Umbilical cord (tissue), 2 donors: ENCODE results near the gene MLXIPL. TPM values are rescaled to one million over a fixed set of nuclear protein-coding genes. Genes with fewer than 3 reads are reported as not detected.
"Not testable (repeated sequence)": the region's sequence is repeated elsewhere in the genome, so short reads cannot be mapped to it uniquely, and the experiment has no call there.

Experiments
- DNase-seq: peaks from one replicate; pipeline ENCODE4 v3.0.0-alpha.2; 2015; ENCODE audit warnings: low spot score
- total RNA-seq: library from RNA; depleted of rRNA; stranded (reverse); fragments of >200 nt; gene quantifications from one replicate; pipeline ENCODE4 v1.2.3, GENCODE V29; 2014; ENCODE audit warnings: low replicate concordance; ENCODE audit not compliant: insufficient read depth

Gene MLXIPL
- total RNA-seq, 1 donor from 2014 or later: 1.7 TPM

DNA sequence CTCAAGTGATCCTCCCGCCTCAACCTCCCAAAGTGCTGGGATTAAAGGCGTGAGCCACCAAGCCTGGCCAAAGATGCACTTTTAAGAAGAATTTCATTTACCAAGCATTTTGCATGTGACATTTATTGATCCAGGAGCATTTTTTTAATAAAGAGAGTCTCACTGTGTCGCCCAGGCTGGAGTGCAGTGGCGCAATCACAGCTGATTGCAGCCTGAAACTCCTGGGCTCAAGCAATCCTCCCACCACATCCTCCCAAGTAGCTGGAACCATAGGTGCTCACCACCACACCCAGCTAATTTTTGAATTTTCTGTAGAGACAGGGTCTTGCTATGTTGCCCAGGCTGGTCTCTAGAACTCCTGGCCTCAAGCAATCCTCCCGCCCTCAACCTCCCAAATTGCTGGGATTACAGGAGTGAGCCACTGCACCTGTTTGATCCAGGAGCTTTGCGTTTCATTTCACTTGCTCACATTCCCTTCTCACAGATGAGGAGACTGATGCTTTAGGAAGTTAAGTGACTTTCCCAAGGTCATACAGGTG is 41.6 kb downstream of the MLXIPL start:
- no peak for DNase-seq

DNA sequence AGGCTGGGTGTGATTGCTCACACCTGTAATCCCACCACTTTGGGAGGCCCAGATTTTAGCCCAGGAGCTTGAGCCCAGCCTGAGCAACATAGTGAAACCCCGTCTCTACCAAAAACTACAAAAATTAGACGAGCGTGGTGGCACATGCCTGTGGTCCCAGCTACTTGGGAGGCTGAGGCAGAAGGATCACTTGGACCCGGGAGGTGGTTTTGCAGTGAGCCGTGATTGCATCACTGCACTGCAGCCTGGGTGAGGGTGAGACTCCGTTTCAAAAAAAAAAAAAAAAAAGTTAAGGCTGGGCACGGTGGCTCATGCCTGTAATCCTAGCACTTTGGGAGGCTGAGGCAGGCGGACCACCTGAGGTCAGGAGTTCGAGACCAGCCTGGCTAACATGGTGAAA is 43.3 kb downstream of the MLXIPL start:
- not testable (repeated sequence) for DNase-seq

DNA sequence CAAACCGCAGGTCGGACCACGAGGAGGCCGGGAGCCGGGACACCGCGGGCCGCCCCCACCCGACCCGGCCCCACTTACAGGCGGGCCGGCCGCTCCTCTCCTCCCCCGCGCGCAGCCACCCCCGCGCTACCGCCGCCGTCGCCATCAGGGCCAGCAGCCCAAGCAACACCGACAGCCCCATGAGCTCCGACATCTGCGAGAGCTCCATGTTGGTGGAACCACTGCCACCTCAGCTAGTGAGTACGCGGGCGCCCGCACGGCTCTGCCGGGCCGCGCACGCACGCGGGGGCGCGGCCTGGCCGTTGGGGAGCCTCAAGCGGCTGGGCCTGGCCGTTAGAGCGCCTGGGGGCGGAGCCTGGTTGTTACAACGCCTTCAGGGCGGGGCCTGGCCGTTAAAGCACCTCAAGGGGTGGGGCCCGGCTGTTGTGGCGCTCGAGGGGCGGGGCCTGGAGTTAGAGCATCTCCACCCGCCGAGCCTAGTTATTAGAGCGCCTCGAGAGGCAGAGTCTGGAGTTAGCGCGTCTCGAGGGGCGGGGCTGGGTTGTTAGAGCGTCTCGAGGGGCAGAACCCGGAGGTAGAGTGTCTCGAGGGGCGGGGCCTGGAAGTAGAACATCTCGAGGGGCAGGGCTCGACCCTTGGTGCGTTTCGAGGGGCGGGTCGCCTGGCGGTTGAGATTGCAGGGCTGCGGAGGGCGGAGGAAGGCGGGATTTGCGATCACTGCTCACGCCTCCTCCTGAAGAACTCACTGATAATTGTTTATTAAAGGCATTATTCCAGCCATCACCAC is 45.8 kb downstream of the MLXIPL start, which contains the start of gene TBL2:
TBL2 (minus strand) TSS at position 238 of the 787 bp plus-strand sequence; CDS start at position 208, 30 bp downstream.
- DNase-seq: peak; percentile 99

DNA sequence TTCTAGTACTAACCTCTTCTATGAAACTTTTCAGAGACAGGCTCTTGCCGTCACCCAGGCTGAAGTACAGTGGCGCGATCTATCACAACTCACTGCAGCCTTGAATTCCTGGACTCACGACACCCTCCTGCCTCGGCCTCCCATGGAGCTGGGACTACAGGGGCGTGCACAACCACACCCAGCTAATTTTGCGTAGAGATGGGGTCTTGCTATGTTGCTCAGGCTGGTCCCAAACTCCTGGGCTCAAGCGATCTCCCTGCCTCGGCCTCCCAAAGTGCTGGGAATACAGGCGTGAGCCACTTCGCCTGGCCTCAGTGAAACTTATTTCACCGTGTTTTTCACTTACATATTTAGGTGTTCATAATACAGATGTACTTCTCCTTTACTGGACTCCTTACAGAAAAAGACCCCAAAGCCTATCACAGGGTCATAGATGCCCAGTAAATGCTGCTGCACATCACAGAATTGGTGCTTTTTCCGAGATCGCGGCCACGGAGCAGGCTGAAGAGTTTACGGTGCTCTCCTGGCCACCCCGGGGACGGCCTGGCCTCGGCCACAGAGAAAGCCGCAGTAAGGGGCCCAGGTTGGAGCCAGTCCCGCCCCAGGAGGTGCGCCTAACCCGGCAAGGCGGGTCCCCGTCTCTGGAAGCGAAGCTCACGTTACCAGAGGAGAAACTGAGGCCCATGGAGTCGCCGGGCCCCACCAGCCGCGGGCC is 46.5 kb downstream of the MLXIPL start:
- DNase-seq: no peak

DNA sequence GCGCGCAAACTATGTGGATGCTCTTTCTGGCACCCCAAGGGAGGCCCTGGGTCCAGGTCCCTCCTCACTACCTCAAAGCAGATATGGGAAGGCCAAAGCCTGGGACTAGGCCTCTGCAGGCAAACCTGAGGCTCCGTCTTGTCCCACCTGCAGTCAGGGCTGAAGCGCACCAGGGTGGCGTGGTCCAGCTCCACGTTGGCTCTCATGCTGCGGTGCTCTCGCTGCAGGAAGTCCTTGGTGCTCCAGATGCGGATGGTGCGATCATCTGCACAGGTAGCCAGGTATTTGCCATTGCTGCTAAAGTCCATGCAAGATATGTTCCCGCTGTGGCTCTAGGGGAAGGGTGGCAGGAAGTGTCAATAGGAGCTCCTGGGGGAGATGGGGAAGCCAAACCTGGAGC is 50.5 kb downstream of the MLXIPL start:
- no peak for DNase-seq

DNA sequence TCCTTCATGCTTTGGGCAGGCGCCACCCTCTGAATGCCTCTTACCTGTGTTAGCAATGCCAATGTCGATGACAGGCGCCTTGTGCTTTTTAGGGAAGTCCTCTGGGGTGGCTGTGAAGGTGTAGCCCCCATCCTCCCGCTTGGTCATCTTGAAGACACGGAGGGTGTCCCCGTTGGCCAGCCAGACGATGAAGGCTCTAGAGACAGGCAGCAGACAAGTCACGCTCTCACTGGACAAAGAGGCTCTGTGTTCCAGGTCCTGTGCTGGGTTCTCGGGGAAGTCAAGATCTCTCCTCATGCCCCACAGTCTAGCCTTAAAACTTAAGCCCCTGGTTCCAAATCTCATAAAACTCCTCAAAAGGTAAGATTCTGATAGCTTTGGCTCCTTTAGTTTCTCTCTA is 51.0 kb downstream of the MLXIPL start:
- DNase-seq: no peak

DNA sequence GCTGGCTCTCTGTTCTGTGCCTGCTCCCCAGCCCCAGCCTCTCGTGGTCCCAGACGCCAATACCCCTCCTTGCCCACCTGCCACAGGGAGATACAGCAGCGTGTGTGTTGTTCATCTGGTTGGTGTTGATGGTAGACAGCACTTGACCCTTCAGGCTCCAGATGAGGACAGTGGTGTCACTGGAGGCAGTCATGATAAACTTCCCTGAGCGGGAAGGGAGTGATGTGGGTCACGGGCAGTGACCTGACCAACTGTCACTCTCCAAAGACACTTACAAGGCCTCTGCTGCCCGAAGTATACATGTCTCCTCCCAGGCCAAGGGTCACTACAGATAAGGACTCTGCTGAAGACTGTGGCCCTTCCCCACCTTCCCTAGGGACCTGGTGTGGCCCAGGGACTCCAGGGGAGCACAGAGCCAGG is 51.5 kb downstream of the MLXIPL start:
- DNase-seq: no peak

DNA sequence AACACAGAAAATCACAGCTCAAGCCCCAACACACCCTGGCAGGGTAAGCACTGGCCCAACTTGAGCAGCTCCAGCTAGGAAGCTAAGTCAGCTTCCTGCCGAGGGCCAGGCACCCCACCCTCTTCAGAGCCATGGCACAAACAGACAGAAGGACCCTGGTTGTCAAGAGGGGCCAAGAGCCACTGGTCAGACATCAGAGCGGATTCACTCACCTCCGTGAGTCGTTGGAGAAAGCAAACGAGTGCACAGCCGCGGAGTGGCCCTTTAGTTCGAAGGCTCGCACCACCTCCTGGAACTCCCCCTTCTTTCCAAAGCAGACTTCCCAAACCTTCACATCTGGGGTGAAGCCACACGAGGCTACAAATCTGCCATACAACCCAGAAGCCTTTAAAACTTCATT is 53.3 kb downstream of the MLXIPL start:
- DNase-seq: no peak

DNA sequence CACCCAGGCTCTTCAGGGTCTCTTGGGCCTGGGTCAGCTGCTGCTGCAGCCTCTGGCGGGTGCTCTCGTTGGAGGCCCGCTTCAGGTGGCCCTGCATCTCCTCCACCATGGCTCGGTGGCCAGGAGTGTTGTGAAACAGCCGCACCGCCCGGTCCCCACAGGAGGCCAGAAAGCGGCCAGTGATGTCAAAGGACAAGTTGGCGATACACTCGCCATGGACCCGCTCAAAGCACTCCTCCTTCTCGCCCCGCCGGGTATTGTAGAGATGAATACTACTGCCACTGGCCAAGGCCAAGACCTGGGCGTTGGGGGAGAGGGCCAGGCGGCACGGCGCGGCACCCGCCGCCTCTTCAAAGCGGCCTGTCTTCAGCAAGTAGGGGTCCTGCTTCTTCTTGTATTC is 53.8 kb downstream of the MLXIPL start:
- DNase-seq: no peak

DNA sequence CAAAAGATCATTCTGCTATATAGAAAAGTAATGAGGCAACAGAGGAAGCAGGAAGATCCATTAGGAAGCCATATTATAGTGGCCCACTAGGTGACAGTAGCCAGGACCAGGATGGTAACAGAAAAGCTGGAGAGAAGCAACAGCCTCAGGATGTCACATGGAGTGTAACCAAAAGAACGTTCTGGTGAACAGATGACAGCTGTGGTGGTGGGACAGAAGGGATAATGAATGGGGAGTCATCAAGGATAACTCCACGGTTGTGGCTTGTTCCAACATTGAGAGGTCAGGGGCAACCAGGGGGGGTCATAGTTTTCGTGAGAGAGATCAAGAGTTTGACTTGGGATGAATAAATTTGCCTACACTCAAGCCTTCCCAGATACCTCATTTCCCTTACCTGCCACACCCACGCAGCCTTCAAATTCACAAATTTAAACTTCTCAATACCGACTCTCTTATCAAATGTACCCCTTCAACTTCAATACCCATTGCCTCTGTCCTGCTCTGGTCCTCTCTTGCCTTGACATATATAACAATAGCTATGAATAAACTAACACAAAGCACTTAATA is 55.2 kb downstream of the MLXIPL start:
- DNase-seq: no peak

DNA sequence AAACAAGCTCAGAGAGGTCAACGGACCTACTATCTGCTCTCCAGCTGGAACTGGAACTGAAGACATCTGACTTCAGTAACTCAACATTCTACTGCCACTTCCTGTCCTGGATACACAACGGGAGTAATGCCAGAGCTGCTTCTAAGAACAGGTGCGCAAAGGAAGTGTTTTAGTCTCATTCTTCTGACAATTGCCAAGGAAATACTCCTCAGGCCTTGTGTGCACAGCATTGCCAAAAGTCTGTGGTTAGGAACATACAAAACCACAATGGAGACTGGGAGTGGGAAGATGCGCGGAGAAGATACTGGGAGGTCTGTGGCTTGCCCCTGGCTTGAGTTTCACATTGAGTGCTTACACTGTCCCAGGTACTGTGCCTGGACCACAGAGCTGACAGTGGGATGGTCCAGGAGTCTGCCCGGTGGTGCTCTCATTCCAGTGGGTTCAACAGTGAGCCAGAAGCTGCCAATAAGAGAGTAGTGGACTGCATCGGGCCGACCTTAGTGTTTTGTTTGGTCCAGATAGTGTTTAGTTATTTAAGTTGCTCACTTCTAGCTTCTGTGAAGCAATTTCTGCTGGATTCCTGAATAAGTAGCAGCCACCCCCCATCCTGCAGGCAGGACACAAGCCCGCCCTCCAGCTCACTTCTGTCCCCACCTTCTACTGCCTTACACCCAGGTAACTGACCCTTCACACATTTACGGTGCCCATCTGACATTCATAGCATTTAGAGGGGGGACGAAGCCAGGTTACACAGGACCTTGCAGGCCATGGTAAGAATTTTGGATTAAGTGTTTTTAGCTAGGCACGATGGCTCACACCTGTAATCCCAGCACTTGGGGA is 56.3 kb downstream of the MLXIPL start:
- DNase-seq: no peak

DNA sequence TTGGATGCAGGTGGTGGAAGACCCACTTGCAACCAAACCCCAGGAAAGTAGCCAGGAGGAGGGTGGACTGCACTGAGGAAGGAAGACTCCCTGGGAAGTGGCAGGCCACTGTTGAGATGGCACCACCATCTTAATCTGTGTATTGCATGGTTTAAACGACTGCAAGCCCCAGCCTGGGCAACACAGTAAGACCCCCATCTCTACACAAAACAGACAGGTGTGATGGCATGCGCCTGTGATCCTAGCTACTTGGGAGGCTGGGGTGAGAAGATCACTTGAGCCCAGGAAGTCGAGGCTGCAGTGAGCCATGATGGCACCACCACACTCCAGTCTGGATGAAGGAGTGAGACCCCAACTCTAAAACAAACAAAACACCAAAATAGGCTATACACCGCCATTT is 57.2 kb downstream of the MLXIPL start:
- no peak for DNase-seq

DNA sequence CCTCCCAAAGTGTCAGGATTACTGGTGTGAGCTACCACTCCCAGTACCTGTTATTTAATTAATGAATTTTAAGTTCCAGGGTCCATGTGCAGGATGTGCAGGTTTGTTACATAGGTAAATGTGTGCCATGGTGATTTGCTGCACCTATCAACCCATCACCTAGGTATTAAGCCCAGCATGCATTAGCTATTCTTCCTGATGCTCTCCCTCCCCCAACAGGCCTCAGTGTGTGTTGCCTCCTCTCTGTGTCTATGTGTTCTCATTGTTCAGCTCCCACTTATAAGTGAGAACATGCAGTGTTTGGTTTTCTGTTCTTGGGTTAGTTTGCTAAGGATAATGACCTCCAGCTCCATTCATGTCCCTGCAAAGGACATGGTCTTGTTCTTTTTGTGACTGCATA is 57.9 kb downstream of the MLXIPL start:
- not testable (repeated sequence) for DNase-seq

DNA sequence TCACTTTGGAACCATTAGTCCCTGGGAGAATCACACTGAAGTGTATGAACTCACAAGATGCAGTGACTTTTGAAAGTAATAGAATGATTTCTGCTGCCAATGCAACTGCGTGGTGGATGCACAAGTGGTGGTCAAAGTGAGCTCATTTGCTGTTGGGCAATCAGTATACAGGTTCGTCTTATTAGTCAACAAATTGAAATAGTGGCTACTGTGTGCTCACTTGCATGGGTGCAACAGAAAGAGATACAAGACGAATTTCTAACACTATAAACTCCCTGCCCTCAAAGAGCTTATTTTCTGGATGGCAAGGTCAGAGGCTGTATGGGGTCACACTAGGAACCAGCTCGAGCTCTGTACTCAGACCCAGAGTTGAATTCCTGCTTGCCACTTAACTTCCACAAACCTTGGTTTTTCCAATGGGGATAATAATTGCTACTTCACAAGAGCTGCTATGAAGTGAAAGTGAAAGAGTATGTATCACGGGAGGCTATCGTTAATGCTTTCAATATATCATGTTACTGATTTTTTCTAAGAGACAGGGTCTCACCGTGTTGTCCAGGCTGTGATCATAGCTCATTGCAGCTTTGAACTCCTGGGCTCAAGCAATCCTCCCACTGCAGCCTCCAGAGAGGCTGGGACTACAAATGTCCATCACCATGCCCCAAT is 58.5 kb downstream of the MLXIPL start:
- DNase-seq: no peak

DNA sequence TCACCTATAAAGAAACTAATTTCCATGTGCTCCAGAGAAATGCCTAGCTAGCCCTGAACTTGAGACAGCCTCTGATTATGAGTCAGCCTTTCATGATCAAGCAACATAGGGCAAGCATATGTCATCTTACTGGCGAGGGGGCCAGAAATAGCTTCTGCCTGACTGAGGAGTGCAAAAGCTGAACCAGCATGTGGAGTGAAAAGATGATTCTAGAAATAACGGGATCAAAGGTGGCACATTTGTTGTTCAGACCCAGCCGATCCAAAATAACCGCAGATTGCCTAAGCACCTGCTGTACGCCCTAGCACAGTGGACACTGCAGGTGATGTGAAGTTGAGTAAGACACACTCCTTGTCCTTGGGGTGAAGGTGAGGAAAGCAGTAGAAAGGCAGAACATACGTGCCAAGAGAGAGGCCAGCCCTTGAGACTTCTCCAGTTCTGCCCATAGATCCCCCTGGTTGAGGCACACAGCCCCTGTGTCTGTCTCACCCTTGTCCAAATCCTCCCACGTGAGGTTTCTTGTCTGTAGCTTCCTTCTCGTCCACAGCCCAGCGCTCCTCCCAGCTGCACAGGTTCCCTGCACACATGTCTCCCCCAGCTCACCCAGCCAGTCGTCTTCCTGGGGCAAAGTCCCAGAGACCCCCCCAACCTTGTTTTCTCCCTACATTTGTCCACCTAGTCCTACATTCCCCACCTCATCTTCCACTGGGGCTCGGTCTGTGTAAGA is 64.0 kb downstream of the MLXIPL start:
- peak; percentile 26 for DNase-seq

DNA sequence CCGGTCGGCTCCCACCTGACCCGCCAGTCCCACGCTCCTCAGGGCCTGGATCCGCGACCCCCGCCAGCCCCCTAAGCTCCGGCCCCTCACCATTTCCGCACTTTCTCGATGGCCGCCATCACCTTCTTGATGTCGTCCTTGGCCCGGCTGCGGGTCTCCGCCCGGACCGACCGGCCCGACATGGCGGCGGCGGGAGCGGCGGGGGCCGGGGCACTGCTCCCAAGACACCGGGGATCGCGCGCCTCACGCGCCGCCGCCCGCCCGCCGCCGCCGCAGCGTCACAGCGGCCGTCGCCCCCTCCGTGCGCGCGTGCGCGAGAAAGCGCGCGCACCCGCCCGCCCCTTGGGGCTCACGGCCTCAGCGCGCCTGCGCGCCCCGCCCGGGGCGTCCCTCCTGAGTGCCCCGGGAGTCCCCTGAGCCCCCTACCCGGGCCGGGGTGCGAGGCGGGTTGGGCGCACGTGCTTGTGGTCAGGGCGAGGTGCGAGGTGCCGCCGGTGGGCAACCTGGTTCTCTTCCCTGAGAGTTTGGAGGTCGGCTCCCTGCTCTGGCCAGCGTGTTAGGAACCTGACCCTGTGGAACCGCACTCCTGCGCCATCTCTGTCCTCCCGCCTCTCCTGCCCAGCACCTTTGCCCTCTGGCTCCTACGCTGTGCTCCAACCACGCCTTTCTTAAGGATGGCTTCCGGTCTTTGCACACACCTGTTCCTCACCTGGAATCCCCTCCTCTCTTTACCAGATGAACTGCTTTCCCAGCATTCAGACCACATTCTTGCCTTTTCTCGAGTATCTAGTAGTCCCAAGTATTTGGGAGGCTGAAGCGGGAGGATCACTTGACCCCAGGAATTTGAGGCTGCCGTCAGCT is 66.7 kb downstream of the MLXIPL start, which contains the start of gene BCL7B:
BCL7B (minus strand) TSS at position 294 of the 861 bp plus-strand sequence; CDS start at position 182, 112 bp downstream.
- DNase-seq: peak; percentile 77

DNA sequence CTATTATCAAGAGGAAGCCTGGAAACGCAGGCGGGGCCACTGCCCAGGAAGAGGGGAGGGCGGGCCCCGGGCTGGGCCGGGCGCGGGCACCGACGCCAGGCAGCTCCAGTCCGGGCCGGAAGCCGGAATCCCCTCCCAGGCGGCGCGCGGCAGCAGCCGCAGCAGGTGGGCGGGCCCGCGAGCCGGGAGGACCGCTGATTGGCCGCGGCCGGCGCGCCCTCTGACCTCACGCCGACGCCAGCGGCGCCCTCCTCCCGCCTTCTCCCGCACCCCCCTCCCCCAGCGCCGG is 67.3 kb downstream of the MLXIPL start:
- DNase-seq: peak; percentile 94

DNA sequence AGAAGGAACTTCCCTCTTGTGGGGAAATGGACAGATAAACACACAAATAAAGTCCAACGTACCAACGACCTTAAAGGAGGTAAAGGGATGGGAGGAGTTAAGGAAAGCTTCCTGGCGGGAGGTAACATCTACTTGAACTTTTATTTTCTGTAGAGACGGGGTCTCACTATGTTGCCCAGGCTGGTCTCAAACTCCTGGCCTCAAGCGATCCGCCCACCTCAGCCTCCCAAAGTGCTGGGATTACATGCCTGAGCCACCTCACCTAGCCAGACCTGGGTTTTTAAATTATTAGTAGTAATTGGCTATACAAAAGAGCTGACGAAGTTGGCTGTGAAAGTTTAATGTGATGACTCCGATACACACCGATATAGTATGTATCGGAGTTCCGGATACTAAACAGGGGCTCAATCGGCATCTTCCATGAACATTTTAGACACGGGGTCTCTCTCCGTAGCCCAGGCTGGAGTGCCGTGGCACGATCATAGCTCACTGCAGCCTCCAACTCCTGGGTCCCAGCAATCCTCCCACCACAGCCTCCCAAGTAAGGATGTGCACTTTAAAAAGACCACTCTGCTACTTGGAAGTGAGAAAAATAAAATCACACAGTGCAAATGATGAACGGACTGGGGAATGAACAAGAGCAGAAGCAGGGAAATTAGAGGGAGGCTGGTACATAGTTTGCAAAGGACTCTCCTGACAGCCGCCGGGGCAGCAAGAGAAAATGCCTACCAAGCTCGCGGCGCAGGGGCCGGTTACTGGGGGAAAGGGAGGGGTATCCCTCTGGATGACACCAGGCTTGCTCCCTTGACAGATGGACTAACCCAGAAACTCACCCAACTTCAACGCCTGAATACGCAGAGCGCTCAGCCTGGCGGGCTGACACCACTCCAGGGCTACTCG is 67.9 kb downstream of the MLXIPL start:
- DNase-seq: no peak
